SU-DHL-6 (cell line): ENCODE measurements around the gene TPD52L1.

ENCODE experiments used
- EZH2phosphoT487 ChIP-seq: fragments of 200-600 bp; sonication (generic), shearing (Covaris generic); conservative IDR thresholded peaks from 2 replicates; pipeline ENCODE4 v1.6.1; 2018; ENCODE audit warnings: mild to moderate bottlenecking, antibody characterized with exemption, low read length, moderate library complexity, mixed read lengths
- TF ChIP-seq, protein P1 (sequence below): fragments of 200-600 bp; sonication (generic); IDR thresholded peaks from one replicate; pipeline ENCODE4 v1.5.1; 2017; ENCODE audit warnings: antibody characterized with exemption, mild to moderate bottlenecking, low read length, moderate library complexity; ENCODE audit not compliant: insufficient read depth, poor library complexity, severe bottlenecking

DNA sequence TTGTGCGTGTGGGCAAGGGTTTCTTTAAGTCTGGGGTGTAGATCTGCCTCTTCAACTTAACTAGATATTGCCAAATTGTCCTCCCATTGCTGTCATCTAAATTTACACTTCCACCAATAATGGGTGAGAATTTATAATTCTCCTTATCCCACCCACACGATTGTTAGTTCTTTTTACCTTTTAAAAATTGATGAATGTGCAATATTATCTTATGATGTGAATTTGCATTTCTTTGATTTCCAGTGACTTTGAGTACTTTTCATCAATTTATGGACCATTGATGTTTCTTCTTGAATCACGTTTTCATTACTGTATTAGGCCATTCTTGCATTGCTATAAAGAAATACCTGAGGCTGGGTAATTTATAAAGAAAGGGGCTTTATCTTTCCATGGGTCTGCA is 17.2 kb upstream of the TPD52L1 start:
- TF ChIP-seq, protein P1, sequence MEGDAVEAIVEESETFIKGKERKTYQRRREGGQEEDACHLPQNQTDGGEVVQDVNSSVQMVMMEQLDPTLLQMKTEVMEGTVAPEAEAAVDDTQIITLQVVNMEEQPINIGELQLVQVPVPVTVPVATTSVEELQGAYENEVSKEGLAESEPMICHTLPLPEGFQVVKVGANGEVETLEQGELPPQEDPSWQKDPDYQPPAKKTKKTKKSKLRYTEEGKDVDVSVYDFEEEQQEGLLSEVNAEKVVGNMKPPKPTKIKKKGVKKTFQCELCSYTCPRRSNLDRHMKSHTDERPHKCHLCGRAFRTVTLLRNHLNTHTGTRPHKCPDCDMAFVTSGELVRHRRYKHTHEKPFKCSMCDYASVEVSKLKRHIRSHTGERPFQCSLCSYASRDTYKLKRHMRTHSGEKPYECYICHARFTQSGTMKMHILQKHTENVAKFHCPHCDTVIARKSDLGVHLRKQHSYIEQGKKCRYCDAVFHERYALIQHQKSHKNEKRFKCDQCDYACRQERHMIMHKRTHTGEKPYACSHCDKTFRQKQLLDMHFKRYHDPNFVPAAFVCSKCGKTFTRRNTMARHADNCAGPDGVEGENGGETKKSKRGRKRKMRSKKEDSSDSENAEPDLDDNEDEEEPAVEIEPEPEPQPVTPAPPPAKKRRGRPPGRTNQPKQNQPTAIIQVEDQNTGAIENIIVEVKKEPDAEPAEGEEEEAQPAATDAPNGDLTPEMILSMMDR: no peak
- TF ChIP-seq EZH2phosphoT487: no peak
